ENCODE measurements around the gene PDE5A.

Gene PDE5A

GRCh38 chr4:119529788-119530187 lies 98.8 kb downstream of the PDE5A start:
- TF ChIP-seq TAF1 (IDR thresholded peaks at IDR 0.05; ENCODE audit: borderline replicate concordance, low read depth, low read length), result no peak
- no peak for TF ChIP-seq POLR2A (IDR thresholded peaks at IDR 0.05; ENCODE audit: low read depth, low read length)
- TF ChIP-seq POLR2AphosphoS5 (IDR thresholded peaks at IDR 0.05; ENCODE audit: low read depth, low read length), result no peak
- DNase-seq (ENCODE audit: insufficient read length), result no peak
- no peak for FAIRE-seq

- FAIRE-seq, result no peak
- TF ChIP-seq POLR2AphosphoS5 (IDR thresholded peaks at IDR 0.05; ENCODE audit: low read depth, low read length) (no peak), TAF1 (IDR thresholded peaks at IDR 0.05; ENCODE audit: borderline replicate concordance, low read depth, low read length) (no peak), POLR2A (IDR thresholded peaks at IDR 0.05; ENCODE audit: low read depth, low read length) (no peak)
- DNase-seq (ENCODE audit: insufficient read length), result no peak
These were observed 101.6 kb downstream of the PDE5A start for GRCh38 chr4:119526786-119527550.

GRCh38 chr4:119525771-119526712 lies 102.6 kb downstream of the PDE5A start:
- no peak for FAIRE-seq
- TF ChIP-seq TAF1 (IDR thresholded peaks at IDR 0.05; ENCODE audit: borderline replicate concordance, low read depth, low read length) (no peak), POLR2AphosphoS5 (IDR thresholded peaks at IDR 0.05; ENCODE audit: low read depth, low read length) (no peak), POLR2A (IDR thresholded peaks at IDR 0.05; ENCODE audit: low read depth, low read length) (no peak)
- no peak for DNase-seq (ENCODE audit: insufficient read length)

DNA sequence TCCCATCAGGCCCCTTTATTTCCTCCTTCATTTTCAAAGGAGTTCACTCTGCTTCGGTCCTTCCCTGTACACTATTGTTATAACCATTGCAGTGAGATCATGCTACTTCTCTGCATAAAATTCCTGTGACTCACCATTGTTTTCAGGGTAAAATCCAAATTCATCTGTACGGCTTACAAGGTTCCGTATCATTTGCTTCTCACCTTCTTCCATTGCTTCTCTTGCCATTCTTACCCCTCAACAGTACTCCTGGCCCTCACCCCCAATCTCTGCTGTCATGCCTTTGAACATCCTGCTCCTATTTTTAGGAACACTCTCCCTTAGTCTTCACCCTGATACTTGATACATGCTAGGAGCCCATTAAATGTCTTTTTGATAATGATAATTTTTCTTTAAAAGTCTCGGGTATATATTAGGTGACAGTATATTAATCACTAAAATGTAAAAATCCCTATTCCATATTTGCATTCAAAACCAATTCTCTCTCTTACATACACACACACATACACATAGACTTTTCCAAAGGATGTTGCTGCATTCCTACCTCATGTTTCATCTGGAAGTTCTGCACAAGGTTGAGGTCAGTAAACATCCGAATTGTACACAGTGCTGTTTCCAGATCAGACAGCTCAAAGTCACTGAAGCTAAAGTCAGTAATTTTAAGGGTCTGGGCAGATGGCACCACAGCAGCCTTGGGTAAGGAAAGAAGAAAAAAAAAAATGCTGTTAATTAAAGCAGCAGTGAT lies 103.4 kb downstream of the PDE5A start:
- DNase-seq (ENCODE audit: insufficient read length), result no peak

DNA sequence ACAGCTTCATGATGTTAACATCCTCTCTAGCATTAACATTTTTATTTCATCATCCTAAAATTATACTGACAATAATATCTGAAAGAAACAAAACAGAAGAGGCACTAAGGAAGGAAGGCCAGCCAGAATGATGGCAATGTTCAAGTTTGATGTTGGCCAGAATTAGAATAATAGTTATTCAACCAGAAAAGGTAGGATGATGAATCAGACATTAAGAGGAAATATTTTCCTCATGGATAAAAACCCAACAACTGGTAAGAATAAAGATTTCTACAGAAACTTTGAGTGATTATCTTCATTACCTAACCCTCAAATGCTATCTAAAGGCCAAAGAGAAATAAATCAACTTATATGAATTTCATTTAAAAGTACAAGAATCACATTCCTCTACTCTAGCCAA lies 105.2 kb downstream of the PDE5A start:
- TF ChIP-seq POLR2AphosphoS5 (IDR thresholded peaks at IDR 0.05; ENCODE audit: low read depth, low read length) (no peak), POLR2A (IDR thresholded peaks at IDR 0.05; ENCODE audit: low read depth, low read length) (no peak), TAF1 (IDR thresholded peaks at IDR 0.05; ENCODE audit: borderline replicate concordance, low read depth, low read length) (no peak)
- FAIRE-seq (no peak), DNase-seq (ENCODE audit: insufficient read length) (no peak)

More for the DNA sequence above, 103.4 kb downstream of the PDE5A start:
- no peak for TF ChIP-seq POLR2AphosphoS5 (IDR thresholded peaks at IDR 0.05; ENCODE audit: low read depth, low read length)
- TF ChIP-seq TAF1 (IDR thresholded peaks at IDR 0.05; ENCODE audit: borderline replicate concordance, low read depth, low read length), result no peak
- no peak for TF ChIP-seq POLR2A (IDR thresholded peaks at IDR 0.05; ENCODE audit: low read depth, low read length)
- FAIRE-seq, result no peak

DNA sequence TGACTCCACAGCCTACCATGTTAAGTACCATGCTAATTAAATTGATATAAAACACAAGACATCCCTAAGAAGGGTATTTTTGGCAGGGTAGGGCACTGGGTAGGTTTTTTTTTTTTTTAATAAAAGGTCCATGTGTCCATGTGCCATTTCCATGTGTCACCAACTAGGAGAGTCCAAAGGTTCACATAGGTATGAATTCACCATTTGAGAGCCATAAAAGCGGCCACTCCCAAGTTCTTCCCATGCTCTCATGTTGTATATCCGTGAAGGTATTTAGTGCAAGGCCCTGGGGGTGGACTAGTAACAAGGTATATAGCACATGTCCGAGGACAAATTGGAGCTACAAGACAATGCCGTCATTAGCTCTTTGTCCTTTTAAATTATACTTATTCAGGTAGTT lies 107.3 kb downstream of the PDE5A start:
- DNase-seq (ENCODE audit: insufficient read length) (no peak), FAIRE-seq (no peak)
- TF ChIP-seq POLR2A (IDR thresholded peaks at IDR 0.05; ENCODE audit: low read depth, low read length), result no peak
- no peak for TF ChIP-seq TAF1 (IDR thresholded peaks at IDR 0.05; ENCODE audit: borderline replicate concordance, low read depth, low read length)
- TF ChIP-seq POLR2AphosphoS5 (IDR thresholded peaks at IDR 0.05; ENCODE audit: low read depth, low read length), result no peak

DNA sequence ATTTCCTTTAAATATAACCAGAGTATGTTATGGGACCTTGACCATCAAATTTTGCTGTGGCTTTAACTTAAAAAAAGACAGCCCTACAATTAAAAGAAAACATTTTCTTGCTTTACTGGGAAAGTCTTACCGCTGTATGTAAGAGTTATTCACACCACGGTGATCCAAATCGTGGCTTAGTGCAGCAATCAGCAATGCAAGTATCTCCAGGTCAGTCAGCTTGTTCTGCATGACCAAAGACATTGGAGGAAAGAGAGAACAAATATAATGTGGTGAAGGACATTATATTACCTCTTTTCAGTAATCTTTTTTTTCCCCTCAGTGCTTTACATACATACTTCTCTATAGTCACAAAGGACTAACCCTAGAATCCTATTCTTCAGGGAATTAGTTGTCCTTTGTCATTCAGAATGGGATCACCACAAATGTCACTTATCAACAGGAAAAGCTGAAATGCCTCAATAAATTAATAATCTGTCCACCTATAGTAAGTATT lies 109.6 kb downstream of the PDE5A start:
- no peak for DNase-seq (ENCODE audit: insufficient read length)
- no peak for FAIRE-seq
- TF ChIP-seq POLR2AphosphoS5 (IDR thresholded peaks at IDR 0.05; ENCODE audit: low read depth, low read length), result no peak
- TF ChIP-seq TAF1 (IDR thresholded peaks at IDR 0.05; ENCODE audit: borderline replicate concordance, low read depth, low read length), result no peak
- no peak for TF ChIP-seq POLR2A (IDR thresholded peaks at IDR 0.05; ENCODE audit: low read depth, low read length)

- no peak for TF ChIP-seq POLR2A (IDR thresholded peaks at IDR 0.05; ENCODE audit: low read depth, low read length)
- no peak for TF ChIP-seq POLR2AphosphoS5 (IDR thresholded peaks at IDR 0.05; ENCODE audit: low read depth, low read length)
- TF ChIP-seq TAF1 (IDR thresholded peaks at IDR 0.05; ENCODE audit: borderline replicate concordance, low read depth, low read length), result no peak
- DNase-seq (ENCODE audit: insufficient read length) (no peak), FAIRE-seq (no peak)
These were observed 110.2 kb downstream of the PDE5A start for GRCh38 chr4:119518230-119518892.

DNA sequence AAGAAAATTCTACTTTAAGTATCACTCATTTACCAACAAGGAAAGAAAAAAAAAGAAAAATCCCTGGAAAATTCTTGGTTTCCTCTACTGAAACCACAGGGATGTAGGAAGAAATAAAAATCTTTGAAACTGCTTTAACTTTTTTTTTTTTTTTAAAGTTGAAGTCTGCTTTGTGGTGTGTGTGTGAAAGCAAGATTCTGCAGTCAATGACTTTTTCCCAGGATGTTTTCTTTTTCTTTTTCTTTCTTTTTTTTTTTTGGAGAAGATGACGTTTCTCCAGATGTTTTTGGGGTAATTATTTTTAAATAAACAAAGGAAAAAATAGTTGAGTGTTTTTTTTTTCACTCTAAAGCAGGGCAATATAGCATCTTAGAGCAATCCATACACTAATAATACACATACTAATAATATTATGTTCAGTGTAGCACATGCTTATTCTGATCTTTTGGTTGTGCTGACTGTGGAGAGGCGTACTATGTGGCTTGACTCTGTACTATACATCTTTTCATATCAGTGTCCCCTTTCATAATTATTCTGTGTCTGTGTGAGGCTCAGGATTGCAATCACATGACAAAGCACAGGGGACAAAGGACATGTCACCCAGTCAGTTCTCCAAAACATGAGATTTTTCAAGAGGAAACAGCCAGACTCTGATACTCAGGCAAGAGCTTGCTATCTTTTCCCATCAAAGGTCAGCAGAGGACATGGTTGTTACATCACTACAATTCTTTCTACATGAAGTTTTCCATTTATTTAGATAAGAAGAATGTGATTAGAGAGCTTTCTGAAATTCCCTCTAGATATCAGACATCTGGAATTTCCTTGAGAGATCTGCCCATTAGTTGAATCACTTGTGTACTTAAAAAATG lies 111.0 kb downstream of the PDE5A start:
- no peak for TF ChIP-seq POLR2A (IDR thresholded peaks at IDR 0.05; ENCODE audit: low read depth, low read length)
- TF ChIP-seq POLR2AphosphoS5 (IDR thresholded peaks at IDR 0.05; ENCODE audit: low read depth, low read length), result no peak
- no peak for TF ChIP-seq TAF1 (IDR thresholded peaks at IDR 0.05; ENCODE audit: borderline replicate concordance, low read depth, low read length)
- DNase-seq (ENCODE audit: insufficient read length), result no peak
- no peak for FAIRE-seq

DNA sequence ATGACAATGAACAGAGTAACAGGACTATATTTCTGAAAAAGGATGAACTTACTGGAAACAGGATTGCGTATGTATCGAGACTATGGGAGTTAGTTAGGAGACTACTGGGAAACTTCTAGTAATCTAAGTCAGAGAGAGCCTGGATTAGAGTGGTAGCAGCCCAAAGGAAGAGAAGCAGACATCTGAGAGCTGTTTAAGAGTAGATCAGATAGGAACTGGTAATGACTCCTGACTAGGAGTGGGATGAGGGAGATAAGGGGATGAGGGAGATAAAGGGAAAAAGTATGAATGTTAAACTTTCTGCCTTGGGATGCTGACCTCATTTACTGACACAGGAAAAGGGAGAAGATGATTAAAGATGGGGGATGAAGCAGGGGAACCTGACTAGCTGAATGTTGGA lies 116.2 kb downstream of the PDE5A start:
- DNase-seq (ENCODE audit: insufficient read length) (no peak), FAIRE-seq (no peak)
- TF ChIP-seq POLR2A (IDR thresholded peaks at IDR 0.05; ENCODE audit: low read depth, low read length), result no peak
- no peak for TF ChIP-seq POLR2AphosphoS5 (IDR thresholded peaks at IDR 0.05; ENCODE audit: low read depth, low read length)
- no peak for TF ChIP-seq TAF1 (IDR thresholded peaks at IDR 0.05; ENCODE audit: borderline replicate concordance, low read depth, low read length)
